NCI-H1436 treated with DMSO at 0.1 percent for 48 hours (cell line): ENCODE results near the gene GPR32.
"Not testable (repeated sequence)": the region's sequence is repeated elsewhere in the genome, so short reads cannot be mapped to it uniquely, and the experiment has no call there.

Experiments used
- DNase-seq: peaks from one replicate; lab custom pipeline; 2025; lab: John Stamatoyannopoulos, UW

The GPR32 gene

DNA sequence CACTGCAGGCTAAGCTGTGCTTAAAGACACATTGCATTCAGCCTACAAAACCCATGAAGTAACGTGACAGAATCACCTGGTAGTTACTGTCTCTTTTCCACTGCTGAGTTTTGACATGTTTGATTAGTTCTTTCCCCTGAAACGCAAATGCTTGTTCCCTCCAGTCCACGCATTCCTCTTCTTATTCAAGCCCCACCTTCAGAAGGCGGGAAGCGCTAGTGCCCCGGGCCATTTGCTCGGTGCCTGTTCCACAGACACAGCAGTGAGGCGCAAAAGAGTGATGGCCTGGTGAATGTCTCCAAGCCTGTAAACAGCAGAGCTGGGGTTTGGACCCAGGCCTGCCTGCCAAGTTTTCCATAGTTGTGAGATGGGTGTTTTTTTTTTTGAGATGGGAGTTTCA lies 30.8 kb downstream of the GPR32 start:
- DNase-seq: no peak

DNA sequence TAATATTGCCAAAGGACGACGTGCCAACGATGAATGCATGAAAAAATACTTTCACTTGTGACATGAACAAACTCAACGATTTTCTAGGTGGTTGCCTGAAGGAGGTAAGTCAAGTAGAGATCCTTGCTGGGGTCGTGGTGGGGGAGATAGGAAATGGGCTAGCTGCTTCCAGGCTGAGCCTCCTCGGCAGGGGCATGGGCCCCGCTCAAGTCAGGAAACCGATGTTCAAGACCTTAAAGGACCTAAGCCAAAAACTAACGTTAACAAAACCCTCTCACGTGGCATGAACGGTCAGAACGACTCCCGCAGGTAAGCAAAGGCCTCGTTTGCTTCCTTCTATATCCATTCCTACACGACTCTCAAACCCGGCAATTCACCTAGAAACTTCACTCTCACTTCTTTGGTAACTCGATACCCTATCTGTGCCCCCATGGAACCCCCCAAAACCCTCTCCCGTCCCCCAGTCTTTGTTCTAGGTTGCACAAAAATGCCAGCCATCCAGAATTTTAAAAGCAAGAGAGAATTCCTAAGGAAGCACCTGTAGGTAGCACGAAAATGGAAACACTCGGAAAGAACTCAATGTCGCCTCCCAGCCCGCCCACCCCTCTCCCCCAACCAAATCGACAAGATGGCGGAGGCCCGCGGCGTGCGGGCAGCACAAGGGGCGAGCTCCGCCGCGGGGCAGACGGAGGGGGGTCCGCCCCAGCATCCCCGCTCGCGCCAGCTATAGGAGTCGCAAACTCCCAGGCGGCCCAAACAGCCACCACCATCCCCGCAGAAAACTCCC lies 33.6 kb downstream of the GPR32 start:
- no peak for DNase-seq

DNA sequence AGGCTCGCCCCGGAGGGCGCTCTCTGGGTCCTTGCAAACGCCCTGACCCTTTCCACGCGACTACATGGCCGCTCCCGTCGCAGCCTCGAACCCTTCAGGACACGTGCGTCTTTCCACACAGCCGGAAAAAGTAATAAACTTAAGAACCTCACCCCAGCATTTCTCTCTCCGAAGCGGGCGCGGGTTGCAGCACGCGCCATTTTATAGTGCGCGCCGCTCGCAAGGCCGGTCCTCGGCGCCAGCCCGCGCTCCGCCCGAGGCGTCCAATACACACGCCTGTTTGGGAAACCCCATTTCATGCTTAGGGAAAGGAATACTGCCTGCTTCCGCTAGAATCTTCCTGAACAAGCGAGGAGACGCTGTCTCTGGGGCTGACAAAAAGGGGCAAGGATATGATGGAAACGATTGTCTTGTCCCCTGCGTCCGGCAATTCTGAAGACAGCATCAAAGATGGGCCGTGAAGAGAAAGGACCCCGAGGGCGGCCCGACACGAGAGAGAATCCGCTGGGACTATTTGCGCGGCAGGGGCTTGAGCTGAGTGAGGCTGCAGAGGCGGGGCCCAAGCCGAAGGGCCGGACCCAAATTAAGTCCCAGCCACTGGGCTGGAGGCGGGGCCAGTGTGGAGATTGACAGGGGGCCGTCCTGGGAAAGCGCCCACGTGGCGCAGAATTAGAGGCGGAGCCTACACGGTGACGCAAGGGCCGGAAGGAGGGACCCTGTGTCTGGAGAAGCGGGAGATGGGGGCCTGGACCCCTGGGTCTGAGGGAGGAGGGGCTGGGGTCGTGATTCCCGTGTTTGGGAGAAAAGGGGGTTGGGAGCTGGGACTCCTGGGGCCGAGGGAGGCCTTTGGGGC lies 34.4 kb downstream of the GPR32 start:
- DNase-seq: peak; percentile 94

DNA sequence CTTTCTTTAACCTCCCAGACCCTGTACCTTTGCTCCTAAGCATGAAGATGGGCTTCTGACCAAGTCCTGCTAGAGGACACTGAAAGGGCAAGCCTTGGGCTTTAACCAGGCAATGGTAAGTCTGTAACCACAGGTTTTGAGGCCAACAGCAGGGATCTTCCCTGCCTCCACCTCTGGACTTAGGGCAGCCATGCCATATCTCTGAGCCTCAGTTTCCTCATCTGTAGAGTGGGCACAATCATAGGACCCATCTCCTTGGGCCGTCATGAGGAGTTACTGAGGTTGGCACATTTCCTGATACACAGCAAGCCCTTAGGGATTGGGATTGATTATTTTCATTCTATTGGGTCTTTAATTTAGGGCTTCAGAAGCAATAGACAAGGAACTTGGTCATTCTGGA lies 38.6 kb downstream of the GPR32 start:
- DNase-seq: no peak

DNA sequence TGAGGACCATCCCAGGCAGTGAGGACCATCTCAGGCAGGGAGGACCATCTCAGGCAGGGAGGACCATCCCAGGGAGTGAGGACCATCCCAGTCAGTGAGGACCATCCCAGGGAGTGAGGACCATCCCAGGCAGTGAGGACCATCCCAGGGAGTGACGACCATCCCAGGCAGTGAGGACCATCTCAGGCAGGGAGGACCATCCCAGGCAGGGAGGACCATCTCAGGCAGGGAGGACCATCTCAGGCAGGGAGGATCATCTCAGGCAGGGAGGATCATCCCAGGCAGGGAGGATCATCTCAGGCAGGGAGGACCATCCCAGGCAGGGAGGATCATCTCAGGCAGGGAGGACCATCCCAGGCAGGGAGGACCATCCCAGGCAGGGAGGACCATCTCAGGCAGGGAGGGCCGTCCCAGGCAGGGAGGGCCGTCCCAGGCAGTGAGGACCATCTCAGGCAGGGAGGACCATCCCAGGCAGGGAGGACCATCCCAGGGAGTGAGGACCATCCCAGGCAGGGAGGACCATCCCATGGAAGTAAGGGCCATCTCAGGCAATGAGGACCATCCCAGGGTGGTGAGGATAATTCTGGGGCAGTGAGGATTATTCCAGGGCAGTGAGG lies 41.5 kb downstream of the GPR32 start:
- not testable (repeated sequence) for DNase-seq

DNA sequence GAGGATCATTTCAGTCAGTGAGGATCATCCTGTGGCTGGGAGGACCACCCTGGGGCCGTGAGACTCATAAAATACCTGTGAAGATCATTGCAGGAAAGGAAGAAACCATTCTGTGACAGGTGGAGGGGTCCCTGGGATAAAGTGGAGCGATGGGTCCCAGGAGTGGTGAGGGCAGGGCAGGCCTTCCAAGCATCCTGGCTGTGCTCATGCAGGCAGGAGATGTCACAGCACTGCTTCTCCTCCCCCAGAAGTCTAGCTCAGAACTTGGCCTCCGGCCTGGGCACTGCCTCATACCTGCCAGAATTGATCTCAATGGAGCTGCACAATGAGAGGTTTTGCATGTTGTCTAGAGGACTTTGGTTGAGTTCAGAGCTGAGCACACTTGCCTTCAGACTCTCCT lies 42.2 kb downstream of the GPR32 start:
- no peak for DNase-seq

DNA sequence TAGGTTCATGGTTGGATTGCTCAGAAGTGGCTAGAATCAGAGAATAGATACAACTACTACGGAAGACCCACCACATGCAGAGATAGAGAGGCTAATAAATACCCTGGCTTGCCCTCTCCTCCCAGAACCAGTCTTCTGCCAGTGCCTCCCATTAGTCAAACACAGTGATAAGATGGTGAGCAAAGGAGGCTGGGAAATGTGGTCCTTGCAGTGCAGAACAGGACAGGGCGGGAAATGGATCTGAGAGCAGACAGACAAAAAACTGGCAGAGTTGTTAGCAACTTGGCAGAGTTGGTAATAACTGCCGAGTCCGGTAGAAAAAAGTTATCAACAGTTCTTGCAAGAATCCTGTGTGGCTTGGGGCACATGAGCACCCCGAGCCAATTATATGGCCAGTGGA lies 44.6 kb downstream of the GPR32 start:
- no peak for DNase-seq

DNA sequence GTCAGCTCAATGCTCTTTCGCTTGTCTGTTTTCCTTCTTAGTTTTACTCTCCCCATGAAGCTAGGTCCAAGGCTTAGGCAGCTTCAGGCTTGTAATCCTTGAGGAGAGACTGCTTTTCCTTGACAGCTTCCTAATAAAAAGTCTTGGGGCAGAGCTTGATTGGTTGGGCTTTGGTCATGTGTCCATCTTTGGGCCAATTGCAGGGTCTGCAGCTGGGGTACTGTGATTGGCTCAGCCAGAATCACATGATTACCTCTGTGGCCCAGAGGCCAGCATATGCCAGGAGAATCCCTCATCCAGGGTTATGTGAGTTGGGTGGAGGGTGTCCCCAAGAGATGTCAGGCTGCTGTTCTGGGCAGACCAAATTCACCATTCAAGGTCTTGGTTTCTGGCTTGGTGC lies 45.2 kb downstream of the GPR32 start:
- DNase-seq: no peak

DNA sequence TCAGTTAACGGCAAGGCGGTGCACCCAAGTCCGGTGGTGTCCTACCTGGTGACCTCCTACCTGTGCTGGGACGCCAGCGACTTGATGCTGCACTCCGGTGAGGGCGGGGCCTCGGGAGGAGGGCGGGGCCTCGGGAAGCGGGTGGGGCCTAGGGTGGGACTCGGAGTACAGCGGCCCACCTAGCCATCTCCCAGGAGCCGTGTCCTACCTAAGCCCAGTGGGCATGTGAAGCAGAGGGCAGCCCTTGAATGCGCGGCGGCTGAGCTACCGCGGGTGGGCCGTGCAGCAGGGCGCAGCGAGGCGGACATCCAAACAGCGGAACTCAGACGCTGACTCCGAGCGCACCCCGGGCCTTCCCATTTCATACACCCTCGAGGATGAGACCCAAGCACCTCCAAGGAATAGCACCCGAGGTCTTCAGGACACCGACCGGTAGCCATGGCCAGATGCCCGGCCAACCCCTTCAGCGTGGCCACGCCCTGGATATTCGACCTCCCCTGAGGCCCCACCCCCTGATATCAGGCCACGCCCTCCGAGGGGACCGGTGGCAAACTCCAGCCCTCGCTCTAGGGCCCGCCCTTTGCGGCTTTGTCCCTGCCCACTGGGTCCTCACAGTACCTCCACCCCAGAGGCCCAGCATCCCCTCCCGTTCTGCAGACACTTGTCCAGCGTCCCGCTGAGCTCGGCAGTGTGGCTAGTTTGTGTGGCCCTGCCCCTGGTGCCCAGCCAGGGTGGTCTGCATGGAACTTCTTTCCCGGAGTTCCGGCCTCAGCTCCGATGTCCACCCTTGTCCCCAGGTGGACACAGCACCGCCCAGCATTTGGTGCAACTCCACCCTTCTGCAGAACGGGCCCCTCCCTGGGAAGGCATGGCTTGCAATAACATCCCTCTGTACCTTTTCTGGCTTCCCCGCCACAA lies 47.9 kb downstream of the GPR32 start:
- no peak for DNase-seq

DNA sequence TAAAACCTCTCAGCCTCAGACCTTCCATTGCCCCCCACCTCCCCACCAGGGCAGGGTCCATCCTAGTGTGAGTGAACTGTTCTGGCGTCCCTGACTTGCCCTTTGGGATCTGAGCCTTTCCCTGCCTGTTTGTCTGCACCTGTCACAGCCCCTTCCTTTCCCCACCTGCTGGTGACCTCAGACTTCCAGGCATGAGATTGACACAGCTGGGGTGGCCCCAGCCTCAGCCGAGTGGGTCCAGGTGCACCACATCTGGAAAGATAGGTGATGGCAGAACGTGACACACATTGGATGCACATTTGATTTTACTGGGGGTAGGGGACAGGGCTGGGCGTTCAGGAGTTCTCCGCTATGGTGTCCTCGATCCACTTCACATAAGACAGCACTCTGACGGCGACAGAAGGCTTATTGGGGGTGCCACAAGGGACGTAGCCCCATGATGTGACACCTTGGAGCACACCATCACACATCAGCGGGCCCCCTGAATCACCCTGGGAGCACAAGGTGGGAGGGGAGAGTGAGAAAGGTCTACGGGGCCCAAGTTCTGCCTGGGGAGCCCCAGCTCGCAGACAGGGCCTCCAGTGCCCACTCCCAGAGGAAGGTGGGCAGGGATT lies 48.7 kb downstream of the GPR32 start:
- no peak for DNase-seq

DNA sequence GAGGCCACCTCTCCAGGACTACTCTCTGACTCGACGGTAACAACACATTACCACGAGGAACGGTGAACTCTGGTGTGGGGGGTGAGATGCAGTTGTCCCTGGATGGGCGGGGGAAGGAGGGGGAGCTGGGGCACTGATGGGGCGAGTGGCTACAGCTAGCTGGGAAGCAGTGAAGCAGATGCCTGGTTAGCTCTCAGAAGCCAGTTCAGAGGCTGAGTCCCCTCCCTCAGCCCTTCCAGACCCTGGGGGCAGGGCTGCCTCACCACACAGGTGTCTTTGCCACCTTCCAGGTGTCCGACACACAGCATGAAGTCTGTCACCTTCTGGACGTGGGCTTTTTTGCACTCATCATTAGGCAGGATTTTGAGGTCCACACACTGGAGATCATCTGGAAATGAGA lies 49.4 kb downstream of the GPR32 start:
- no peak for DNase-seq

DNA sequence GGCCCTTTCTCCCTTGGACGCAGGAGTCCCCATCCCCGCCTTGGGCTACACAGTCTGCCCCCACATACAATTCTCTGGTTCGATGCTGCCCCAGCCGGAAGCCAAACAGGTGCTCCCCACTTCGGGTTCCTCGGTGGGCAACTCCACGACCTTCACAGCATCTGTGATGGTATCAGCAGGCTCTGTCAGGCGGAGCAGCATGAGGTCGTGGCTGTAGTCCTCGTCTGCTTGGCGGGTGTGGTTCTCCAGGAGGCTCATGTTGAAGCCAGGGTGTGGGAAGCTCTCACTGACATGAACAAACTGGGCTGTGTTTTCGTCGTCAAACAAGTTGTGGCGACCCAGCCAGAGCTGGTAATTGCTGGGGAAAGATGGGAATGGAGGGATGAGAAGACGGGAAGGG lies 49.8 kb downstream of the GPR32 start:
- DNase-seq: no peak

DNA sequence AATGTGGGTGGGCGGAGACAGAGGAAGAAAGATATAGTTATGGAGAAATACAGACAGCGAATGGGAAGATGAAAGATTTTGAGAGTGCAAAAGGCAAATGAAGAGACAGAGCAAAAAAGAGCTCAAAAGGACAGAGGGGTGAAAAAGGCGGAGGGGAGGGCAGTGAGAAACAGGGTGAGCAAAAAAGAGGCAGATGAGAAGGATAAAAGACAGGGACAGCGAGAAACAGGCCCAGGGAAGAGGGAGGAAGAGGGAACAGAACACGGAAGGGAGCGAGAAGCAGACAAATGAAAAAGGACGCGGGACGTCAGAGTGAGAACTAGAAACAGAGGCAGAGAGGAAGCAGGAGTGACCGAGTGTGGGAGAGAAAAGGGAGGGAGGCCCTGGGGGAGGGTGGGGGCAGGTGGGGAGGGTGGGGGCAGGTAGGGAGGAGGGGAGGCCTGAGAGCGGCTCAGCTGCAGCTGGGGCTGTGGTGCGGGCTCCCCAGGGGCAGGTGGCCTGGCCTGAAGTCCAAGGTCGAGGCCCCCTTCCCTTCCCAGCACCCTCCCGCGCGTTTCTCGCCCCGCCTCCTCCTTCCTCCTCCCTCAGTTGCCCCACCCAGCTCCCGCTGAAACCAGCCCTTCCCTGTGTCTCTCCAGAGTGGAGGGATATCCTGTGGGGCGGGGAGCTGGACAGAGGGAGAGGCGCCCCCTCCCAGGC lies 50.4 kb downstream of the GPR32 start:
- no peak for DNase-seq

DNA sequence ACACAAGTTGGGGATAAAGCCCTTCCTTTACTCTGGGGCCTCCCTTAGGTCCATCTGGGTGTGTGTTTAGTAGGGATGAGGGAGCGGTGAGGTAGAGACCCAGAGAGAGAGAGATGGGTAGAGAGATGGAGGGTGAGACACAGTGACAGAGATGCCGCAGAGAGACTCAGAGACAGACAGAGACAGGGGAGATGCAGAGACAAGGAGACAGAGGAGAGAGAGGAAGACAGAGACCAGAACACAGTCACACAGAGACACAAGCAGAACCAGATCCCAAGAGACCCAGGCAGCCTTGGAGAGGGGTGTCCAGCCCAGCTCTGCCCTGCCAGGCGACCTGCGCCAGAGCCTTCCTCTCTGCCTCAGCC lies 51.0 kb downstream of the GPR32 start:
- no peak for DNase-seq
